Naive thymus-derived CD4-positive, alpha-beta T cell (primary cell): ENCODE measurements around the gene KHNYN. TPM values are rescaled to one million over a fixed set of nuclear protein-coding genes. Genes with fewer than 3 reads are reported as not detected.

Experiments
- ATAC-seq: fragments of 150-1000 bp; cut with Tn5 transposase; 2 replicates; pipeline ENCODE4 v1.10.0; 2021; ENCODE audit warnings: mild to moderate bottlenecking, moderate library complexity
- CTCF ChIA-PET: fragments of 350-600 bp; sonication (Branson Sonifier 250); formaldehyde crosslinking; loops from one replicate; lab custom pipeline; 2021; ENCODE audit warnings: antibody characterized with exemption; lab: Charles Lee
- POLR2A ChIA-PET: fragments of 350-600 bp; sonication (Branson Sonifier 250); formaldehyde crosslinking; loops from one replicate; lab custom pipeline; 2021; ENCODE audit warnings: antibody characterized with exemption, inconsistent platforms; lab: Charles Lee
- DNase-seq, 9 donors: peaks; one replicate each; pipeline versions ENCODE4 v3.0.0 to v3.0.0-alpha.2; 2020 to 2022; ENCODE audit warnings: mixed read lengths in 1 of 9
- H3K27ac ChIP-seq: one replicate; pipeline ENCODE4 v1.7.0; 2013; ENCODE audit warnings: mild to moderate bottlenecking, low read depth, low read length, moderate library complexity
- H3K27me3 ChIP-seq, 2 donors: one replicate each; pipeline ENCODE4 v1.7.0; 2013; ENCODE audit warnings: low read length in 2 of 2, mild to moderate bottlenecking in 2 of 2, moderate library complexity in 2 of 2; ENCODE audit not compliant: control insufficient read depth in 2 of 2, insufficient read depth in 2 of 2
- H3K36me3 ChIP-seq, 3 experiments: 1 replicate in 2 of 3; 2 replicates in 1 of 3; pipeline ENCODE4 v1.7.0; 2013; ENCODE audit warnings: low read length in 3 of 3, mild to moderate bottlenecking in 3 of 3, moderate library complexity in 1 of 3; ENCODE audit not compliant: insufficient read depth in 3 of 3, control insufficient read depth in 2 of 3
- H3K4me1 ChIP-seq, 2 donors: one replicate each; pipeline ENCODE4 v1.7.0; 2013; ENCODE audit warnings: low read length in 2 of 2, mild to moderate bottlenecking in 2 of 2, moderate library complexity in 1 of 2; ENCODE audit not compliant: control insufficient read depth in 2 of 2, insufficient read depth in 2 of 2
- H3K4me3 ChIP-seq: 2 replicates; pipeline ENCODE4 v1.7.0; 2013; ENCODE audit warnings: mild to moderate bottlenecking, low read length
- H3K9me3 ChIP-seq, 3 experiments: 1 replicate in 2 of 3; 2 replicates in 1 of 3; pipeline ENCODE4 v1.7.0; 2013; ENCODE audit warnings: low read length in 3 of 3; ENCODE audit not compliant: control insufficient read depth in 2 of 3
- H3K27ac Mint-ChIP-seq, 9 donors: one replicate each; pipeline ENCODE4 v1.8.0; 2020 to 2022; ENCODE audit warnings: mixed read lengths in 9 of 9, mild to moderate bottlenecking in 8 of 9, moderate library complexity in 5 of 9, inconsistent platforms in 2 of 9
- H3K27me3 Mint-ChIP-seq, 5 donors: one replicate each; pipeline ENCODE4 v1.8.0; 2021 to 2022; ENCODE audit warnings: mixed read lengths in 5 of 5, mild to moderate bottlenecking in 1 of 5
- H3K36me3 Mint-ChIP-seq, 5 donors: one replicate each; pipeline ENCODE4 v1.8.0; 2020 to 2022; ENCODE audit warnings: mixed read lengths in 5 of 5, mild to moderate bottlenecking in 3 of 5, inconsistent platforms in 1 of 5
- H3K4me1 Mint-ChIP-seq, 7 donors: one replicate each; pipeline ENCODE4 v1.8.0; 2020 to 2022; ENCODE audit warnings: mixed read lengths in 7 of 7, mild to moderate bottlenecking in 3 of 7, inconsistent platforms in 1 of 7
- H3K4me3 Mint-ChIP-seq, 10 donors: one replicate each; pipeline ENCODE4 v1.8.0; 2020 to 2022; ENCODE audit warnings: mild to moderate bottlenecking in 10 of 10, mixed read lengths in 10 of 10, moderate library complexity in 6 of 10, inconsistent platforms in 2 of 10
- H3K9me3 Mint-ChIP-seq, 11 donors: one replicate each; pipeline ENCODE4 v1.8.0; 2020 to 2022; ENCODE audit warnings: mixed read lengths in 11 of 11, mild to moderate bottlenecking in 4 of 11, inconsistent platforms in 1 of 11, moderate library complexity in 1 of 11
- intact Hi-C, 2 donors: fragments of 100-400 bp; cut with micrococcal nuclease; formaldehyde crosslinking; loops; one replicate each; pipeline ENCODE4 v1.15.1; 2023
- polyA plus RNA-seq, 2 donors: library from polyadenylated mRNA; unstranded; fragments of 300-500 nt; fragmentation: Illumina TruSeq; gene quantifications; one replicate each; pipeline ENCODE4 v1.2.3, GENCODE V29; 2021
- total RNA-seq, 6 experiments: library from RNA in 5 of 6; stranded (reverse) in 5 of 6; gene quantifications; 1 replicate in 5 of 6; 2 replicates in 1 of 6; pipeline ENCODE4 v1.2.3 and lab custom pipeline; 2021 to 2026

Gene KHNYN
- total and polyA plus RNA-seq, 7 experiments from 2014 or later = 12.7 to 139 (median 118) TPM

DNA sequence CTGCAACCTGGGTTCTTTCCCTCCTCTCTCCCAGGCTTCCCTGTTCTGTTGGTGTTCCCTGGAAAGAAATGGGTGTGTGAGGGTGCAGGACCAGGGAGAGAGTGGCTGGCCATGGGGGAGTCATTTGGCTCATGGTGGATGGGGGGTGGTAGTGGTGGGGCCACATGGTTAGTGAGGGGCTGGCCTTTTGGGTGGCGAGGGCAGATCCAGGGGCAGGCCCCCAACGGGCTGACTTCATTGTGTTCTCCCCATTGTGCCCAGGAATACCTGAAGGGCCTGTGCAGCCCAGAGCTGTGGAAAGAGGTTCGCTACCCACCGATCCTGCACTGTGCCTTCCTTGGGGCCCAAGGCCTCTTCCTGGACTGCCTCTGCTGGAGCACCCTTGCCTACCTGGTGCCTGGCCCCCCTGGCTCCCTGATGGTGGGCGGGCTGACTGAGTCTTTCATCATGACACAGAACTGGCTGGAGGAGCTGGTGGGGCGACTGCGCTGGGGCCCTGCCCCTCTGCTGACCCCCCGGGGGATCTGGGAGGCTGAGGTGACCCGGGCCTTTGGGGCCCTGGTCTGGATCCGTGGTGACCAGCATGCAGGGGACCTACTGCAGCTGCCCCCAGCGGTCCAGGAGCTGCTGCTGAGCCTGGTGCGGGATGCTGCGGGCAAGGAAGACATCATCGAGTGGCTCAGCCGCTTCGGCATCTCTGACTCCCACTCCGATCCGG, 22.0 kb upstream of the KHNYN start:
- Histone ChIP-seq H3K4me1 (no peaks in the 10 kb centered on the region), H3K36me3 (no peaks in the 10 kb centered on the region), H3K27ac (no peak overlapping the region), H3K4me3 (no peak overlapping the region), H3K27me3 (no peaks in the 10 kb centered on the region), H3K9me3 (no peaks in the 10 kb centered on the region)
- POLR2A ChIA-PET = interaction anchor here (0.9 kb wide), 1 partner anchor 22 kb away, joined by 3 read pairs; the partner anchor contains the start of gene KHNYN
- Mint-ChIP-seq H3K36me3 (no peaks in the 10 kb centered on the region), H3K27ac (no peak overlapping the region), H3K27me3 (peaks cover 10 to 34% (median 14%) of the 10 kb centered on the region in 5 donors), H3K4me3 (no peak overlapping the region), H3K4me1 (no peaks in the 10 kb centered on the region), H3K9me3 (no peaks in the 10 kb centered on the region)
- CTCF ChIA-PET = interaction anchor here (1.1 to 1.2 kb wide), 2 partner anchors 24 to 165 kb away, joined by 3 read pairs; no protein-coding TSS in a partner anchor
- no peak for DNase-seq
- intact Hi-C loops = no loop called here
- ATAC-seq = no peak

DNA sequence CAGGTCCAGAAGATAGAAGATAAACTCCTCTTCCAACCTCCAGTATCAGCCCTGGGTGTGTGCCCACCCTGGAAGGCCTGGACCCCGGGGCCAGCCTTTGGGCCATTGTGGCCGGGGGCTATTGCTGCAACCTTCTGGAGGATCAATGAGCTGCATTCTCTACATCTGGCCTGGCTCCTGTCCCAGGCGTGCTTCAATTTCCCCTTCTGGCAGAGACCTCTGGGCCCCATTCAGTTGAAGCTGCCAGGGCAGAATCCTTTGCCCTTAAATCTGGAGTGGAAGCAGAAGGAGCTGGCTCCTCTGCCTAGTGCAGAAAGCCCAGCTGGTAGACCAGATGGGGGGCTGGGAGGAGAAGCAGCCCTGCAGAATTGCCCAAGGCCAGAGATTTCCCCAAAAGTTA, 21.0 kb upstream of the KHNYN start:
- Mint-ChIP-seq H3K27me3 (peaks cover 5 to 24% (median 11%) of the 10 kb centered on the region in 5 donors), H3K4me1 (no peaks in the 10 kb centered on the region), H3K4me3 (no peak overlapping the region), H3K9me3 (no peaks in the 10 kb centered on the region), H3K36me3 (no peaks in the 10 kb centered on the region), H3K27ac (no peak overlapping the region)
- H3K27me3 ChIP-seq = no peaks in the 10 kb centered on the region
- H3K4me3 ChIP-seq = no peak overlapping the region
- H3K9me3 ChIP-seq = no peaks in the 10 kb centered on the region
- H3K4me1 ChIP-seq = no peaks in the 10 kb centered on the region
- POLR2A ChIA-PET = interaction anchor here (0.7 to 3.0 kb wide), 2 partner anchors 22 to 42 kb away, joined by 3 to 9 read pairs; partner anchors contain the start of genes CBLN3 and KHNYN
- DNase-seq (no peak), ATAC-seq (no peak)
- H3K27ac ChIP-seq = no peak overlapping the region
- intact Hi-C loops = no loop called here
- no peaks in the 10 kb centered on the region for H3K36me3 ChIP-seq
- CTCF ChIA-PET = interaction anchor here (1.2 kb wide), 1 partner anchor 27 kb away, joined by 3 read pairs; no protein-coding TSS in a partner anchor

DNA sequence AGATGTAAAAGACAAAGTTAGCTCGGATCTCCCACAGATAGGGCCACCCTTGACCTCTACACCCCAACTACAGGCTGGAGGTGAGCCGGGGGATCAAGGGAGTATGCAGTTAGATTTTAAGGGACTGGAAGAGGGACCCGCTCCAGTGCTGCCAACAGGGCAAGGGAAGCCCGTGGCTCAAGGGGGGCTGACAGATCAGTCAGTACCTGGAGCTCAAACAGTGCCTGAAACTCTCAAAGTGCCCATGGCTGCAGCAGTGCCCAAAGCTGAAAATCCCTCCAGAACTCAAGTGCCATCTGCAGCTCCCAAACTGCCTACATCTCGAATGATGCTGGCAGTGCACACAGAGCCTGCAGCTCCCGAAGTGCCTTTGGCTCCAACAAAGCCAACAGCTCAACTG, 20.6 kb upstream of the KHNYN start:
- no peaks in the 10 kb centered on the region for H3K9me3 ChIP-seq
- no peaks in the 10 kb centered on the region for H3K36me3 ChIP-seq
- H3K4me1 Mint-ChIP-seq = no peaks in the 10 kb centered on the region
- H3K4me3 ChIP-seq = no peak overlapping the region
- H3K27ac ChIP-seq = no peak overlapping the region
- no peak overlapping the region for H3K27ac Mint-ChIP-seq
- H3K9me3 Mint-ChIP-seq = no peaks in the 10 kb centered on the region
- ATAC-seq (no peak), DNase-seq (no peak)
- intact Hi-C loops = no loop called here
- CTCF ChIA-PET = interaction anchor here (1.2 kb wide), 1 partner anchor 27 kb away, joined by 3 read pairs; no protein-coding TSS in a partner anchor
- peaks cover under 1 to 20% (median 10%) of the 10 kb centered on the region in 5 donors for H3K27me3 Mint-ChIP-seq
- H3K4me1 ChIP-seq = no peaks in the 10 kb centered on the region
- H3K36me3 Mint-ChIP-seq = no peaks in the 10 kb centered on the region
- no peaks in the 10 kb centered on the region for H3K27me3 ChIP-seq
- H3K4me3 Mint-ChIP-seq = no peak overlapping the region
- POLR2A ChIA-PET = interaction anchor here (0.7 to 3.0 kb wide), 3 partner anchors 22 to 77 kb away, joined by 3 to 9 read pairs (median 3); partner anchors contain the start of genes CBLN3 and KHNYN

DNA sequence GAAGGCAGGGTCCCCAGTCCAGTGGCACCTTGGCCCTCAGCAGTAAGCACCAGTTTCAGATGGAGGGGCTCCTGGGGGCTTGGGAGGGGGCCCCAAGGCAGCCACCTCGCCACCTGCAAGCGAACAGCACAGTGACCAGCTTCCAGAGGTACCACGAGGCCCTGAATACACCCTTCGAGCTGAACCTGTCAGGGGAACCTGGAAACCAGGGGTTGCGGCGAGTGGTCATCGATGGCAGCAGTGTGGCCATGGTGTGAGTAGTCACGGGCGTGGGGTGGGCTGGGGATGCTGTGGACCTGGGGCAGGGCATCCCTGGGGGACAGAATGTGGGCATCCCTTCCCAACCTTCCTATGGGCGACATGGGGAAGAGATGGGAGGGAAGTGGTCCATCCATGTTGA, 19.8 kb upstream of the KHNYN start:
- H3K4me3 Mint-ChIP-seq = no peak overlapping the region
- peaks cover 0 to 14% (median 5%) of the 10 kb centered on the region in 5 donors for H3K27me3 Mint-ChIP-seq
- intact Hi-C loops = loop anchor here in 1 of 2 donors (5.0 kb wide), 1 partner anchor 43 kb away; the partner anchor contains the start of gene NFATC4
- H3K36me3 Mint-ChIP-seq = no peaks in the 10 kb centered on the region
- ATAC-seq (no peak), DNase-seq (no peak)
- POLR2A ChIA-PET = interaction anchor here (0.7 to 3.0 kb wide), 2 partner anchors 21 to 77 kb away, joined by 3 to 9 read pairs; partner anchors contain the start of genes CBLN3 and KHNYN
- no peaks in the 10 kb centered on the region for H3K4me1 ChIP-seq
- H3K4me1 Mint-ChIP-seq = no peaks in the 10 kb centered on the region
- H3K27me3 ChIP-seq = no peaks in the 10 kb centered on the region
- no peak overlapping the region for H3K4me3 ChIP-seq
- no peak overlapping the region for H3K27ac ChIP-seq
- no peaks in the 10 kb centered on the region for H3K36me3 ChIP-seq
- CTCF ChIA-PET = interaction anchor here (1.2 kb wide), 1 partner anchor 26 kb away, joined by 3 read pairs; no protein-coding TSS in a partner anchor
- H3K9me3 ChIP-seq = no peaks in the 10 kb centered on the region
- no peak overlapping the region for H3K27ac Mint-ChIP-seq
- H3K9me3 Mint-ChIP-seq = no peaks in the 10 kb centered on the region

DNA sequence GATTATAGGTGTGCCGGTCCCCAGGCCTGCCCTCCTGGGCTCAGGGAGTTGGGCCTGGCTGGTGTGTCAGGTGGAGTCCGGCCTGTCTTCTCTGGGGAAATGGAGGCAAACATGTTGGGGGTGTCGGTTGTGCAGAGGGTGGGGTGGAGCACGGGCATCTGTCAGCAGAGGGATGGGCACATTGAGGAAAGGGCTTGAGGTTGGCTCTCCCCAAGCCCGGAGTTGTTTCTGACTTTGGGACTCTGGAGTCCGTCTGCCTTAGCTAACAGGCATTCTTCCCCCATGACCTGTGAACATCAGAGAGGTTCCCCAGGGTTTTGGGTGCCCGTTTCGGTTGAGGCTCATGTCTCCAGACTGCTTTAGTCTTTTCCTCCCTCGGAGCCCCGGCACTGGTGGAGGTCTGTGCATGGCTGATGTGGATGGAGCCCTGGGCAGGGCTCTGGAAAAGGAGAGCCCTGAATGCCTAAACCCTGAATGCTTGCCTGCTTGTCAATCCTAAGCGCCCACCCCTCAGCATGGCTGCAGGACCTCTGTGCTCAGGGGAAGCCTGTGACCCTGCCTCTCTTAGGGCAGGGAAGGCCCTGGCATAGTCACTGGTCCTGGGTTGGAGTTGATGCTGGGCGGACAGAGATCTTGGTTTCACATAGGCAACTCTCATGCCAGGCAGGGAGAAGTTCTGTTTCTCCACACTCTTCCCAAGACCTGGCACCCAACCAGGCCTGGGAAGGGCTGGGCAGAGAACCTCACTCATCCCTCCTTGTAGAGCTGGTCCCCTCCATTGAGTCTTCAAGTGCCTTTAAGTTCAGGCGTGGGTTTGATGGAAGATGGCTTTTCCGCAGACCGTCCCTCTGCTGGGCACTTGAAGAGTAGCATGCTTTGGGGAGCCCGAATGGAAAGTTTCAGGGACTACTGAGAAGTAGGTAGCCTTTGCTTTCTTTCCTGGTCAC, 18.0 kb upstream of the KHNYN start:
- Histone ChIP-seq H3K9me3 (no peaks in the 10 kb centered on the region), H3K27me3 (no peaks in the 10 kb centered on the region), H3K27ac (no peak overlapping the region), H3K36me3 (no peaks in the 10 kb centered on the region), H3K4me1 (no peaks in the 10 kb centered on the region), H3K4me3 (no peak overlapping the region)
- intact Hi-C loops = loop anchor here in 1 of 2 donors (1.0 to 5.0 kb wide), 3 partner anchors 18 to 78 kb away; partner anchors contain the start of genes CBLN3, KHNYN and NFATC4
- Mint-ChIP-seq H3K4me3 (no peak overlapping the region), H3K4me1 (no peaks in the 10 kb centered on the region), H3K36me3 (no peaks in the 10 kb centered on the region), H3K27ac (no peak overlapping the region), H3K27me3 (peaks cover 0 to 6% (median 0%) of the 10 kb centered on the region in 5 donors), H3K9me3 (no peaks in the 10 kb centered on the region)
- CTCF ChIA-PET = interaction anchor here (1.0 kb wide), 1 partner anchor 932 kb away, joined by 3 read pairs; no protein-coding TSS in a partner anchor
- POLR2A ChIA-PET = interaction anchor here (0.6 to 3.0 kb wide), 2 partner anchors 19 to 79 kb away, joined by 5 to 9 read pairs; partner anchors contain the start of genes CBLN3 and KHNYN
- peak; percentile 68 for ATAC-seq
- DNase-seq = peak in 3 of 9 donors; percentile 26 to 31 (median 28)

DNA sequence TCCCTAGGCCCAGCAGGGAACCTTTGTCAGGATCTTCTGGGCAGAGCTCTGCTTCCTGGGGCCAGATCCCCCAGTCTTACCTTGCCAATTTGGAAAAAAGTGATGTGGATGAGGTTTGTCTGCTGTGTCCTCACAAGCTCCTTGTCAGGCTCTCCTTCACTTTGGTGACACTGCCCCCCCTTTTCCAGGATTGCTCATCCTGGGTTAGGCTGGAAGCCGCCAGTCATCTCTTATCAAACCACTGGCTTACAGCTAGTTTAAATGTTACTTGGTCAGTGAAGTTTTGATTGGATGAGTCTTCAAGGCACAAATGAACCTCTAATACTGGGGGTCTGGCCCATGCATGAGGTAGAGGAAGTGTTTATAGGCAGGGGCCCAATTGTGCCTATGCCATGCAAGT, 15.7 kb upstream of the KHNYN start:
- no peaks in the 10 kb centered on the region for H3K36me3 Mint-ChIP-seq
- no peaks in the 10 kb centered on the region for H3K9me3 ChIP-seq
- intact Hi-C loops = loop anchor here in 1 of 2 donors (5.0 kb wide), 1 partner anchor 47 kb away; the partner anchor contains the start of gene NFATC4

More for the DNA sequence above, 15.7 kb upstream of the KHNYN start:
- Histone ChIP-seq H3K27ac (no peak overlapping the region), H3K36me3 (no peaks in the 10 kb centered on the region), H3K4me1 (no peaks in the 10 kb centered on the region), H3K27me3 (no peaks in the 10 kb centered on the region), H3K4me3 (no peak overlapping the region)
- Mint-ChIP-seq H3K9me3 (no peaks in the 10 kb centered on the region), H3K27me3 (peaks cover 0 to 4% (median 2%) of the 10 kb centered on the region in 5 donors), H3K27ac (peak overlapping the region in 1 of 9 donors; percentile 26), H3K4me3 (no peak overlapping the region), H3K4me1 (no peaks in the 10 kb centered on the region)
- ChIA-PET CTCF (interaction anchor here (1.7 kb wide), 1 partner anchor 74 kb away, joined by 4 read pairs; the partner anchor contains the start of gene RIPK3), POLR2A (no interaction called here)
- ATAC-seq (no peak), DNase-seq (no peak)
